ENCODE data around the gene PCDHGA2. TPM values are rescaled to one million over a fixed set of nuclear protein-coding genes. Genes with fewer than 3 reads are reported as not detected.

PCDHGA2 gene
- total RNA-seq, 1 experiment from 2014 or later, result 0.96 TPM

GRCh38 chr5:141363952-141364660, 25.5 kb downstream of the PCDHGA2 start, which contains the start of gene PCDHGA5:
PCDHGA5 (plus strand) TSS chr5:141364162; CDS start chr5:141364331, 169 bp downstream.
- H3K27ac Mint-ChIP-seq, result no peak within 1 kb of the TSS
- TF ChIP-seq CBFB (CRISPR knock-in tag; IDR thresholded peaks at IDR 0.05; ENCODE audit: low read depth), result no peak
- no peak for TF ChIP-seq ZNF281 (CRISPR knock-in tag; IDR thresholded peaks at IDR 0.05)
- no peak for TF ChIP-seq RORB (CRISPR knock-in tag; IDR thresholded peaks at IDR 0.05)
- TF ChIP-seq TEAD1 (CRISPR knock-in tag; IDR thresholded peaks at IDR 0.05), result no peak
- TF ChIP-seq ZSCAN18 (CRISPR knock-in tag; IDR thresholded peaks at IDR 0.05), result no peak
- no peak for TF ChIP-seq ZNF121 (CRISPR knock-in tag; IDR thresholded peaks at IDR 0.05)
- no peak for TF ChIP-seq MLX (CRISPR knock-in tag; IDR thresholded peaks at IDR 0.05)
- no peak for TF ChIP-seq ZNF317 (CRISPR knock-in tag; IDR thresholded peaks at IDR 0.05; ENCODE audit: borderline replicate concordance, low read depth)
- no peak for TF ChIP-seq ZNF263 (CRISPR knock-in tag; IDR thresholded peaks at IDR 0.05; ENCODE audit: low read depth)
- peak within 1 kb of the TSS; percentile 2; the same call in 1 of the 2 replicates for H3K4me3 Mint-ChIP-seq
- H3K4me1 Mint-ChIP-seq, result peaks cover 27% of the 10 kb centered on the region
- CTCF ChIA-PET, result interaction anchor here (0.5 to 2.1 kb wide), 17 partner anchors 10 to 203 kb away, joined by 3 to 11 read pairs (median 4); partner anchors contain the start of genes PCDHB10, PCDHB11, PCDHB14 and PCDHB15
- H3K9me3 Mint-ChIP-seq, result peaks cover 60% of the 10 kb centered on the region
- peaks cover 21% of the 10 kb centered on the region for H3K27me3 Mint-ChIP-seq (ENCODE audit: low read depth)
- POLR2A ChIA-PET, result no interaction called here
- DNase-seq (ENCODE audit: low spot score), result no peak
- peaks cover 65% of the 10 kb centered on the region for H3K36me3 Mint-ChIP-seq
- ATAC-seq, result no peak

GRCh38 chr5:141366016-141366896, 27.7 kb downstream of the PCDHGA2 start:
- Mint-ChIP-seq H3K36me3 (peaks cover 63% of the 10 kb centered on the region), H3K9me3 (peaks cover 57% of the 10 kb centered on the region), H3K4me3 (no peak overlapping the region), H3K27me3 (ENCODE audit: low read depth) (peaks cover 14% of the 10 kb centered on the region), H3K4me1 (peaks cover 24% of the 10 kb centered on the region), H3K27ac (no peak overlapping the region)
- no peak for DNase-seq (ENCODE audit: low spot score)
- CTCF ChIA-PET, result no interaction called here
- POLR2A ChIA-PET, result no interaction called here
- ATAC-seq, result no peak
- no peak for TF ChIP-seq ZNF423 (CRISPR knock-in tag; IDR thresholded peaks at IDR 0.05)
- TF ChIP-seq ZNF396 (CRISPR knock-in tag; IDR thresholded peaks at IDR 0.05; ENCODE audit: borderline replicate concordance), result no peak
- peak; percentile 30; the same call in 1 of the 2 replicates for TF ChIP-seq SMAD4 (CRISPR knock-in tag; IDR thresholded peaks at IDR 0.05)
- TF ChIP-seq ZNF263 (CRISPR knock-in tag; IDR thresholded peaks at IDR 0.05; ENCODE audit: low read depth), result no peak
- TF ChIP-seq GABPB1 (CRISPR knock-in tag; IDR thresholded peaks at IDR 0.05), result no peak

Data from WTC11 (cell line).